ENCODE results near the gene MGLL. TPM values are rescaled to one million over a fixed set of nuclear protein-coding genes. Genes with fewer than 3 reads are reported as not detected.
"Not testable (repeated sequence)": the region's sequence is repeated elsewhere in the genome, so short reads cannot be mapped to it uniquely, and the experiment has no call there.

The MGLL gene
- total RNA-seq, 1 donor from 2014 or later: 0.97 TPM

DNA sequence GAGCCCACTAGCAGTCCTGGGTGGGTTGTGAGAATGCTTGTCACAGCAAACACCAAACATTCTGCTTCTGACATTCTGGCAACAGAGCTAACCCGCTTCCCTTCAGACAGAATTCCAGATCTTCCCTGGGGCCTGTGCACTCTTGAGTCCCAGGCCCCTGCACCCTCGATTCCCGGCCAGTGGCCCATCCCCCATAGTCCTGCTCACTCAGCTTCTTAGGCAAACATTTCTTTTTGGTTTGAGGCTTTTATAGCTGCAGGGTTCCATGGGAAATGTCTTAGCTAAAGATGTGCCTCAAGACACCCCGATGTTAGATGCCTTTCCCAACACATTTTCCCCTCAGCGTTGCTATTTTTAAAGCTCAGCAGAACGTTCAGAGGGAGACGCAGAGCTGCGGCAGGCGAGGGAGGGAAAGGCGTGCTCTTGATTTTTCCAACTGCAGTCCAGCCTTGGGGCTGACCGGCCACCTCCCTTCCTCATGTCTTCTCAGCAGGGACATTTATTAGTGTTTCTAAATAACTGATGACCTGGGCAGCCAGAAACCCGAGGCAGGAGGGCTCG lies 114.4 kb downstream of the MGLL start:
- H3K9me3 Mint-ChIP-seq (ENCODE audit: unreplicated experiment): no peaks in the 10 kb centered on the region
- no peak for DNase-seq (ENCODE audit: low spot score)
- no peaks in the 10 kb centered on the region for H3K36me3 Mint-ChIP-seq (ENCODE audit: low read depth, unreplicated experiment)
- TF ChIP-seq CTCF (IDR thresholded peaks at IDR 0.05; ENCODE audit: unreplicated experiment): no peak
- peaks cover 10% of the 10 kb centered on the region for H3K27me3 Mint-ChIP-seq (ENCODE audit: unreplicated experiment)
- no peak overlapping the region for H3K4me3 Mint-ChIP-seq (ENCODE audit: unreplicated experiment)
- H3K4me1 Mint-ChIP-seq (ENCODE audit: unreplicated experiment): peaks cover 10% of the 10 kb centered on the region
- H3K27ac Mint-ChIP-seq (ENCODE audit: unreplicated experiment): no peak overlapping the region

DNA sequence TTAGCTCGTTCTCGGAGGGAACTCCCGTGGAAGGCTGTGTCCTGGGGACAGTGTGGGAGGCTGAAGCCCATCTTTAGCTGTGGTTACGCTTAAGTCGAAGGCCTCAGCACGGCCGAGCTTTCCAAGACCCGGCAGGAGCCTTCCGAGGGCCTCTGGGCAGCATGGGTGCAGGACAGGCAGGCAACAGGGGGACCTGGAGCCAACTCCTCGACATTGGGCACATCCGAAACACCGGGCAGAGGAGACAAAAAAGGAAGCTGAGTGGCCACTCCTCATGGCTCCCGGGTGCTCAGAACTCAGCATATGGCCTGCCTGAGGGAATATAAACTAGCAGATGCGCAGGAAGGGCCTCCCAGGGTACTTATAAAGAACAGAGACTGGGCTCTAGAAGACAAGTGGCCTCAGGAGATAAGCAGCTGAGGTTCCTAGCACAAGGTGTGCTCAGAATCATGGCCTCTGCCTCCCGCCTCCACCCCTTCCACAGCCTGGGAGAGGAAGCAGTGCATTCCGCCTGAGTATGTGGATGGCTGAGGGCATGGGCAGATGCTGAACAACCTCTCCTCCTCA lies 115.4 kb downstream of the MGLL start:
- no peak overlapping the region for H3K4me3 Mint-ChIP-seq (ENCODE audit: unreplicated experiment)
- no peak for DNase-seq (ENCODE audit: low spot score)
- H3K36me3 Mint-ChIP-seq (ENCODE audit: low read depth, unreplicated experiment): no peaks in the 10 kb centered on the region
- H3K27ac Mint-ChIP-seq (ENCODE audit: unreplicated experiment): no peak overlapping the region
- peaks cover 5% of the 10 kb centered on the region for H3K4me1 Mint-ChIP-seq (ENCODE audit: unreplicated experiment)
- H3K27me3 Mint-ChIP-seq (ENCODE audit: unreplicated experiment): peaks cover 10% of the 10 kb centered on the region
- H3K9me3 Mint-ChIP-seq (ENCODE audit: unreplicated experiment): no peaks in the 10 kb centered on the region
- TF ChIP-seq CTCF (IDR thresholded peaks at IDR 0.05; ENCODE audit: unreplicated experiment): no peak

GRCh38 chr3:127706312-127706711 lies 116.0 kb downstream of the MGLL start:
- DNase-seq (ENCODE audit: low spot score): no peak
- H3K4me3 Mint-ChIP-seq (ENCODE audit: unreplicated experiment): no peak overlapping the region
- H3K27me3 Mint-ChIP-seq (ENCODE audit: unreplicated experiment): peaks cover 13% of the 10 kb centered on the region
- no peak overlapping the region for H3K27ac Mint-ChIP-seq (ENCODE audit: unreplicated experiment)
- TF ChIP-seq CTCF (IDR thresholded peaks at IDR 0.05; ENCODE audit: unreplicated experiment): no peak
- H3K9me3 Mint-ChIP-seq (ENCODE audit: unreplicated experiment): no peaks in the 10 kb centered on the region
- peaks cover 9% of the 10 kb centered on the region for H3K4me1 Mint-ChIP-seq (ENCODE audit: unreplicated experiment)
- no peaks in the 10 kb centered on the region for H3K36me3 Mint-ChIP-seq (ENCODE audit: low read depth, unreplicated experiment)

- not testable (repeated sequence) for DNase-seq (ENCODE audit: low spot score); H3K9me3 Mint-ChIP-seq (ENCODE audit: unreplicated experiment); H3K36me3 Mint-ChIP-seq (ENCODE audit: low read depth, unreplicated experiment); H3K27ac Mint-ChIP-seq (ENCODE audit: unreplicated experiment); H3K4me3 Mint-ChIP-seq (ENCODE audit: unreplicated experiment)
- Mint-ChIP-seq H3K4me1 (ENCODE audit: unreplicated experiment) (peaks cover 14% of the 10 kb centered on the region), H3K27me3 (ENCODE audit: unreplicated experiment) (peaks cover 11% of the 10 kb centered on the region)
Observed at GRCh38 chr3:127704840-127705239, 117.5 kb downstream of the MGLL start.

DNA sequence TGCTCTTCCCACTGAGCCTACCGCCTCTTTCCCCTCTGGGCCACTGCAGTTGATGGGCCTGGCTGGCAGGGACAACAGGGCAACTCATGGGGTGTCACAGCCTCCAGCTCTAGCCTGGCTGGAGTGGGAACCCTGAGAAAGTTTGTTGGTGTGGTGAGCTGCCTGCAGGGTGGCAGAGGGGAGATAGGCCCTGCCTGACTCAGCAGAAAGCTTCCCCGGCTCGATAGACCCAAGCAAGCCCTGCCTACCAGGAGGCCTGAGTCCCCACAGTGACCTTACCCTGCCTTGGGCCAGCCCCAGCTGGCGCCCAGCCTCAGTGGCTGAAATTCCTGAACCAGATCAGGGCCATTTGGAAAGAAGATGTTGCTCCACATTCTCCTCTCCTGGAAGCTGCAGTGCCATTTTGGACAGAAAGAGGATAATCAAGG lies 120.2 kb downstream of the MGLL start:
- H3K27ac Mint-ChIP-seq (ENCODE audit: unreplicated experiment): no peak overlapping the region

More for the DNA sequence above, 120.2 kb downstream of the MGLL start:
- no peak overlapping the region for H3K4me3 Mint-ChIP-seq (ENCODE audit: unreplicated experiment)
- H3K27me3 Mint-ChIP-seq (ENCODE audit: unreplicated experiment): peaks cover 9% of the 10 kb centered on the region
- DNase-seq (ENCODE audit: low spot score): no peak
- TF ChIP-seq CTCF (IDR thresholded peaks at IDR 0.05; ENCODE audit: unreplicated experiment): no peak
- no peaks in the 10 kb centered on the region for H3K36me3 Mint-ChIP-seq (ENCODE audit: low read depth, unreplicated experiment)
- peaks cover 21% of the 10 kb centered on the region for H3K4me1 Mint-ChIP-seq (ENCODE audit: unreplicated experiment)
- H3K9me3 Mint-ChIP-seq (ENCODE audit: unreplicated experiment): no peaks in the 10 kb centered on the region
